Measurements from ENCODE around the gene WDR19.

WDR19 gene

GRCh38 chr4:39235021-39235420, 52.7 kb downstream of the WDR19 start:
- no peaks in the 10 kb centered on the region for H3K9me3 ChIP-seq (ENCODE audit: insufficient read depth, low read length, severe bottlenecking)
- ATAC-seq (ENCODE audit: insufficient read depth, low read depth) (no peak), DNase-seq (no peak)
- no peak overlapping the region for H2AFZ ChIP-seq (ENCODE audit: low read depth, low read length)
- no peaks in the 10 kb centered on the region for H4K20me1 ChIP-seq (ENCODE audit: insufficient read depth, low read length)
- no peak overlapping the region for H3K9ac ChIP-seq (ENCODE audit: low read depth, low read length)
- peaks cover 2% of the 10 kb centered on the region; the same call in 1 of the 2 replicates for H3K36me3 ChIP-seq (ENCODE audit: insufficient read depth, low read length)
- H3K4me2 ChIP-seq (ENCODE audit: insufficient read depth, low read length) = no peak overlapping the region
- H3K4me1 ChIP-seq (ENCODE audit: insufficient read depth, low read length) = no peaks in the 10 kb centered on the region
- TF ChIP-seq EZH2 (IDR thresholded peaks at IDR 0.05; ENCODE audit: borderline replicate concordance, low read depth, low read length, severe bottlenecking) = no peak
- TF ChIP-seq CTCF (IDR thresholded peaks at IDR 0.05; ENCODE audit: borderline replicate concordance, extremely low read depth, low read length, poor library complexity, severe bottlenecking) = no peak
- H3K27me3 ChIP-seq (ENCODE audit: insufficient read depth, low read length, poor library complexity) = no peaks in the 10 kb centered on the region
- no peak overlapping the region for H3K27ac ChIP-seq (ENCODE audit: low read length)
- H3K79me2 ChIP-seq (ENCODE audit: insufficient read depth, low read length) = no peaks in the 10 kb centered on the region
- no peak overlapping the region for H3K4me3 ChIP-seq (ENCODE audit: low read depth in 1 of 2, low read length in 2 of 2)

- H4K20me1 ChIP-seq (ENCODE audit: insufficient read depth, low read length) = no peaks in the 10 kb centered on the region
- no peak overlapping the region for H2AFZ ChIP-seq (ENCODE audit: low read depth, low read length)
These were observed 53.4 kb downstream of the WDR19 start for GRCh38 chr4:39235696-39236095.

GRCh38 chr4:39237179-39237578, 54.9 kb downstream of the WDR19 start:
- TF ChIP-seq CTCF (IDR thresholded peaks at IDR 0.05; ENCODE audit: borderline replicate concordance, extremely low read depth, low read length, poor library complexity, severe bottlenecking) (no peak), EZH2 (IDR thresholded peaks at IDR 0.05; ENCODE audit: borderline replicate concordance, low read depth, low read length, severe bottlenecking) (no peak)
- Histone ChIP-seq H3K79me2 (ENCODE audit: insufficient read depth, low read length) (no peaks in the 10 kb centered on the region), H4K20me1 (ENCODE audit: insufficient read depth, low read length) (no peaks in the 10 kb centered on the region), H3K9ac (ENCODE audit: low read depth, low read length) (no peak overlapping the region), H3K4me2 (ENCODE audit: insufficient read depth, low read length) (no peak overlapping the region), H3K4me3 (ENCODE audit: low read depth in 1 of 2, low read length in 2 of 2) (no peak overlapping the region), H3K27me3 (ENCODE audit: insufficient read depth, low read length, poor library complexity) (no peaks in the 10 kb centered on the region), H3K36me3 (ENCODE audit: insufficient read depth, low read length) (peaks cover 2% of the 10 kb centered on the region; the same call in 1 of the 2 replicates), H3K4me1 (ENCODE audit: insufficient read depth, low read length) (no peaks in the 10 kb centered on the region), H3K27ac (ENCODE audit: low read length) (no peak overlapping the region), H3K9me3 (ENCODE audit: insufficient read depth, low read length, severe bottlenecking) (no peaks in the 10 kb centered on the region), H2AFZ (ENCODE audit: low read depth, low read length) (no peak overlapping the region)
- no peak for DNase-seq
- no peak for ATAC-seq (ENCODE audit: insufficient read depth, low read depth)

More at GRCh38 chr4:39235696-39236095, 53.4 kb downstream of the WDR19 start:
- DNase-seq = no peak
- Histone ChIP-seq H3K79me2 (ENCODE audit: insufficient read depth, low read length) (no peaks in the 10 kb centered on the region), H3K4me3 (ENCODE audit: low read depth in 1 of 2, low read length in 2 of 2) (no peak overlapping the region), H3K4me1 (ENCODE audit: insufficient read depth, low read length) (no peaks in the 10 kb centered on the region), H3K9ac (ENCODE audit: low read depth, low read length) (no peak overlapping the region), H3K36me3 (ENCODE audit: insufficient read depth, low read length) (peaks cover 2% of the 10 kb centered on the region; the same call in 1 of the 2 replicates), H3K4me2 (ENCODE audit: insufficient read depth, low read length) (no peak overlapping the region), H3K9me3 (ENCODE audit: insufficient read depth, low read length, severe bottlenecking) (no peaks in the 10 kb centered on the region), H3K27me3 (ENCODE audit: insufficient read depth, low read length, poor library complexity) (no peaks in the 10 kb centered on the region), H3K27ac (ENCODE audit: low read length) (no peak overlapping the region)
- TF ChIP-seq CTCF (IDR thresholded peaks at IDR 0.05; ENCODE audit: borderline replicate concordance, extremely low read depth, low read length, poor library complexity, severe bottlenecking) (no peak), EZH2 (IDR thresholded peaks at IDR 0.05; ENCODE audit: borderline replicate concordance, low read depth, low read length, severe bottlenecking) (no peak)
- ATAC-seq (ENCODE audit: insufficient read depth, low read depth) = no peak

- no peak overlapping the region for H3K9ac ChIP-seq (ENCODE audit: low read depth, low read length)
- H3K27ac ChIP-seq (ENCODE audit: low read length) = no peak overlapping the region
- no peak for TF ChIP-seq CTCF (IDR thresholded peaks at IDR 0.05; ENCODE audit: borderline replicate concordance, extremely low read depth, low read length, poor library complexity, severe bottlenecking)
- TF ChIP-seq EZH2 (IDR thresholded peaks at IDR 0.05; ENCODE audit: borderline replicate concordance, low read depth, low read length, severe bottlenecking) = no peak
- no peaks in the 10 kb centered on the region for H3K27me3 ChIP-seq (ENCODE audit: insufficient read depth, low read length, poor library complexity)
- H3K4me2 ChIP-seq (ENCODE audit: insufficient read depth, low read length) = no peak overlapping the region
- H3K9me3 ChIP-seq (ENCODE audit: insufficient read depth, low read length, severe bottlenecking) = peaks cover 4% of the 10 kb centered on the region
- ATAC-seq (ENCODE audit: insufficient read depth, low read depth) (no peak), DNase-seq (no peak)
- H3K36me3 ChIP-seq (ENCODE audit: insufficient read depth, low read length) = peaks cover 4% of the 10 kb centered on the region; the same call in 1 of the 2 replicates
- H3K4me3 ChIP-seq (ENCODE audit: low read depth in 1 of 2, low read length in 2 of 2) = no peak overlapping the region
- no peak overlapping the region for H2AFZ ChIP-seq (ENCODE audit: low read depth, low read length)
- H3K79me2 ChIP-seq (ENCODE audit: insufficient read depth, low read length) = no peaks in the 10 kb centered on the region
- no peaks in the 10 kb centered on the region for H3K4me1 ChIP-seq (ENCODE audit: insufficient read depth, low read length)
- H4K20me1 ChIP-seq (ENCODE audit: insufficient read depth, low read length) = no peaks in the 10 kb centered on the region
These were observed 61.1 kb downstream of the WDR19 start for GRCh38 chr4:39243462-39243861.
